Epithelial cell of proximal tubule (primary cell): ENCODE measurements around the gene NRP1. TPM values are rescaled to one million over a fixed set of nuclear protein-coding genes. Genes with fewer than 3 reads are reported as not detected.
A peak's percentile ranks its signal among the peaks of the same experiment; 100 is the strongest.

Experiments used
- DNase-seq: peaks from one replicate; pipeline ENCODE4 v3.0.0-alpha.2; 2011; ENCODE audit warnings: low read depth
- H3K4me3 ChIP-seq: 2 replicates; pipeline ENCODE4 v1.5.1; 2011; ENCODE audit warnings: low read depth, mild to moderate bottlenecking, low read length
- CTCF ChIP-seq: conservative IDR thresholded peaks from 2 replicates; pipeline ENCODE4 v1.5.1; 2012; ENCODE audit warnings: low read depth, mild to moderate bottlenecking, low read length
- total RNA-seq: library from RNA; depleted of rRNA; stranded (reverse); fragments of >200 nt; gene quantifications from 2 replicates; pipeline ENCODE4 v1.2.3, GENCODE V29; 2015

NRP1 gene
- total RNA-seq, 1 donor from 2014 or later, result 62.7 TPM

- no peak for TF ChIP-seq CTCF
- no peak for DNase-seq
- peak overlapping the region; percentile 80 for H3K4me3 ChIP-seq
Measured at GRCh38 chr10:33336582-33337325, 2.3 kb upstream of the NRP1 start.

GRCh38 chr10:33335801-33336581, 1.5 kb upstream of the NRP1 start:
- DNase-seq, result peak; percentile 81
- H3K4me3 ChIP-seq, result peak overlapping the region; percentile 80
- TF ChIP-seq CTCF, result no peak

- DNase-seq, result no peak
- TF ChIP-seq CTCF, result no peak
- H3K4me3 ChIP-seq, result peak overlapping the region; percentile 80
Measured at GRCh38 chr10:33335551-33335800, 1.0 kb upstream of the NRP1 start.

GRCh38 chr10:33334805-33335550, 511 bp upstream of the NRP1 start:
- no peak for DNase-seq
- peak; percentile 53 for TF ChIP-seq CTCF
- peak overlapping the region; percentile 80 for H3K4me3 ChIP-seq

GRCh38 chr10:33333260-33334101, 986 bp downstream of the NRP1 start:
- DNase-seq, result no peak
- H3K4me3 ChIP-seq, result peak overlapping the region; percentile 80
- TF ChIP-seq CTCF, result no peak
